Activated T-helper 1 cell treated with anti-CD3 and anti-CD28 coated beads, Interleukin-2, amount 50 U/mL, for 16 hours (primary cell): ENCODE results near the gene LDB2.

Source experiments
- DNase-seq, 2 donors: peaks; one replicate each; pipeline ENCODE4 v3.0.0-alpha.2; 2020; ENCODE audit warnings: low read depth in 1 of 2, low spot score in 1 of 2

LDB2 gene

GRCh38 chr4:16725252-16725651 lies 173.2 kb downstream of the LDB2 start:
- DNase-seq, result no peak

DNA sequence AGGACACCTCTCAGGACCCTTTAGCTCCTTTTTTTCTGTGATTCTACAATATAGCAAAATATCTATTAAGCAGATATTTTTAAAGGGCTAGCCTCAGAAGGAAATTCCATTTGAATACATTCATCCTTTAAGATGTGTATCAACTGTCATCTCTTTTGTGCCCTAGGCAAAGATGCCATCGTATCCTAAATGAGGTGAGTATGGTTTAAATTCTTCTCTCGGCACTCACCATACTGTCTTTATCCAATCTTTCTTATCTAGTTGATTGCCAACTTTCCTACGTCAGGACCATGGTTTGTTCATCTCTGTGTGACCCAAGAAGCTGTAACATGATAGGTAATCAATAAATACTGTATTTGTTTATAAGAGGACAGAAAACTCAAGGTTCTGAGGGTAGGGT lies 176.0 kb downstream of the LDB2 start:
- no peak for DNase-seq

- DNase-seq, result no peak
These were observed 176.7 kb downstream of the LDB2 start for GRCh38 chr4:16721613-16722291.

GRCh38 chr4:16720761-16721160 lies 177.7 kb downstream of the LDB2 start:
- no peak for DNase-seq

DNA sequence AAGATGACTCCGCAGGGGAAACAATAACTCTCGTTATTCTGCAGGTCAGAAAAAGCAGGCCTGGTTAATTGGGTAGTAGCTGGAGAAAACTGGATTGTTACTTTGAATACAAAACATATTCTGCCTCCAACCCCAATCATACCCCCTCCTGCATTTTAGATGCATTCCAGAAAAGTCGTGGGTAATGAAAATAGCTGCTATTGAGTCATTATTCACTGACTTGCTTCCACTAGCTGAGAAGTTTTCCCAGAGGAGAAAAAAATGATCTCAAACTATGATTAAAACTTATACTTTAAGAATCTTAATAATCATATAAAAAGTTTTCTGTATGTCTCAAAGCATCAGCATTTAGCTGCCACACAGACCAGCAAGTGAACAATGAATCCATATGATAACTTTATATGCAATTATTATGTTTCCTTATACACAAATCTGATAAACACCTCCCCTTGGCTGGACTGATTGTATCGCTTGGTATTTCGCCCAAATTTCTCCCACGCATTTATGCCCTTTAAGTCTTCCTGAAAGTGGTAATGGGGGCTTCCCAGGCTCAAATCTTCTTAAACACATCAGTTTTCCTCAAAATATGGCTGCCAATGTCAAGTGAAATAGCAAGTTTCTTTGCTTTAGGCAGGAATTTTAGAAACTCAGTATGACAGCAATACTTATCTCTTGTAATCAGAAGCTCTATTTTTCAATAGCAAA lies 181.0 kb downstream of the LDB2 start:
- no peak for DNase-seq

- DNase-seq, result no peak
These were observed 183.0 kb downstream of the LDB2 start for GRCh38 chr4:16715482-16715881.

GRCh38 chr4:16714191-16714590 lies 184.3 kb downstream of the LDB2 start:
- DNase-seq, result no peak

- no peak for DNase-seq
These were observed 184.7 kb downstream of the LDB2 start for GRCh38 chr4:16713696-16714095.

DNA sequence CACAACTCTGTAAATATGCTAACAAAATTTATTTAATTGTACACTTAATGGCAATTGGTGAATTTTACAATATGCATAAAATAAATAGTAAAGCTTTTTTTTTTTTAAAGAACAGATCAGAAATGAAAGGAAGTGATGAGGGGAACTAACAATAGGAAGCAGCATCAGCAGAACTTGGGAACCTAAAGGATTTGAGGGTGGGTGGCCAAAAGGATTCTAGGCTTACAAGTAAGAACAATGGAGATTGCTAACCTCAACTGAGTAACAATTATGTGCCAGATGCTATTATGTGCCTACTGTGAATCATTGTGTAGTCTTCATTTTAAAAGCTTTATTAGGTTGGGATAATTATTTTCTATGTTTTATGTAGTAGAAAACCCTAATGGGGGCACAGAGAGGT lies 185.2 kb downstream of the LDB2 start:
- no peak for DNase-seq

- DNase-seq, result no peak
These were observed 188.2 kb downstream of the LDB2 start for GRCh38 chr4:16710198-16710597.

- no peak for DNase-seq
These were observed 190.6 kb downstream of the LDB2 start for GRCh38 chr4:16707874-16708273.

DNA sequence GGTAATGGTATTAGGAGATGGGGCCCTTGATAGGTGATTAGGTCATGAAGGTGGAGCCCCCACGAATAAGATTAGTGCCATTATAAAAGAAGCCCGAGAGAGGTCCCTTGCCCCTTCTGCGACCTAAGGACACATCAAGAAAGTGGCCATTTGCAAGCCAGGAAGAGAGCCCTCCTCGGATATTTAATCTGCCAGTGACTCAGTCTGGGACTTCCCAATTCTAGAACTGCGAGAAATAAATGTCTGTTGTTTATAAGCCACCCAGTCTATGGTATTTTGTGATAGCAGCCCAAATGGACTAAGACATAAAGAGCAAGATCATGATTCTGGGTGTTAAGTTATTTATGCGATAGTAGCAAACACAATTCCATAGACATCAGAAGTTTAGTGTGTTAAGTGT lies 192.2 kb downstream of the LDB2 start:
- no peak for DNase-seq

GRCh38 chr4:16705341-16705740 lies 193.1 kb downstream of the LDB2 start:
- DNase-seq, result no peak

DNA sequence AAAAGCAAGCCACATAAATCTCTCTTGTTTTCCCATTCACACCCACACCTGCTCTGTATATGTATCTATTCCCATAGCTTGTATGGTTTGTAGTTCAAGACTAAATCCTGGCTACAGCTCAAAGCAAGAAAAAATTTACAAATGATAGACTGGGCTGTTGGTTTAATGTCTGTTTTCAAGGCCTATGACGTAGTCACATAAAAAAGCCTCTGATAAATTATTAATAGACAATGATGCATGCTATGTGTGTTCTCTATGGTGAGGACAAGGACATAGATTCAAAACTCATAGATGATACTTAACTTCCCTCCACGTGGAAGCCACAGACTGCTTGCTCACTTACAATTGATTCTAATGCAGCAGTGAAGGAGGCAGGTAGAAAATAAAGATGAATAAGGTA lies 194.0 kb downstream of the LDB2 start:
- no peak for DNase-seq

- no peak for DNase-seq
These were observed 202.5 kb downstream of the LDB2 start for GRCh38 chr4:16695896-16696295.

DNA sequence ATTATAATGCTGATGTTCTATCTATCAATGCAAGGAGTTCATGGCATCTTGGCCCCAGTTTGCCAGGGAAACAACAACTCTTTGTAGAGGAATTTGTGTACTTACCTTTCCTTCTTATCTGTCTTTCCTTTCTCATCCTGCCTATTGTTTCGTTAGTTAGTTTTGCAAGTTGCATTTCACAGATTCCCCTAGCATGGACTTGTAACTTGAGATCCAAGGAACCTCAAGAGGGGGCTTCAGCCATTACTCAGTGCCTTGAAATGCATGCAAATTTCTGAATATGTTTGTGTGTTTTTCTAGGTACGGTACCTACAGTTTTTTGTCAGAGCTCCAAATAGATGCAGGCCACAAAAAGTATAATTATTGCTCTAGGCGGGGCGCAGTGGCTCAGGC lies 203.6 kb downstream of the LDB2 start:
- no peak for DNase-seq

GRCh38 chr4:16694173-16694883 lies 204.1 kb downstream of the LDB2 start:
- DNase-seq, result no peak

DNA sequence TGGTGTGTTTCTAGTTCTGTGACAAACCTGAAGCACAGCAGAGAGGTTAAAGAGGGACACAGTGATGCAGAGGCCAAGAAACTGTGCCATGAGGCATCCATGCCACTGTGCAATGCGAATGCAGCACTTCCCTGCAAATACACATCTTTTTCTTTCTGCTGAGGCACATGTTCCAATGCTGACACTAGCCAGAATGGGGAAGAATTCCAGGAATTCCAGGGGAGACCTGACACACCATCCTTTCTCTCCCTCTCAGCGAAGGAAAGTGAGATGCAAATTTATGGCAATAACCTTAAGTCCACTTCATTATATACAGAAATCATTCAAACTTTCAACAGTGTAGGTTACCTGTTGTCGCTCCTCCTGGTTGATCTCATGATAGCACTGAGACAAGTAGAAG lies 204.8 kb downstream of the LDB2 start:
- no peak for DNase-seq

DNA sequence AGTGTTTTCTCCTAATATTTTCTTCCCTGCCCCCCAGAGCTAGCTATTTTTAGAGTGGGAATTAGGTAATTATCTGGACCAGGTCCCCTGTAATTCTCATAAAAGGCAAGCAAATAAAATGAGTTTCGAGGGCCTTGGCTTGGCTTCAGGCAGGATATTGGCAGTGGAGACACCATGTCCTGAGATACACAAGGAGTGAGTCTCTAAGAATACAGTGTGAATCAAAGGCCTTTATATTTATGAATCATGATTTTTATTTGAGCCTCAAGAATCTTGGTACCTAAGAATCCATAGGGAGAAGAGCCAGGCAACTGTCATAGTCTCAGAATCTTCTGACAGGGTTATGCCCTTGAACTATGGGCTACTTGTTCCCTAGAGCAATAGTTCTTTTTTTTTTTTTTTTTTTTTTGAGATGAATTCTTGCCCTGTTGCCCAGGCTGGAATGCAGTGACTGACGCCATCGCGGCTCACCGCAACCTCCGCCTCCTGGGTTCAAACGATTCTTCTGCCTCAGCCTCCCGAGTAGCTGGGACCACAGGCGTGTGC lies 205.4 kb downstream of the LDB2 start:
- no peak for DNase-seq

DNA sequence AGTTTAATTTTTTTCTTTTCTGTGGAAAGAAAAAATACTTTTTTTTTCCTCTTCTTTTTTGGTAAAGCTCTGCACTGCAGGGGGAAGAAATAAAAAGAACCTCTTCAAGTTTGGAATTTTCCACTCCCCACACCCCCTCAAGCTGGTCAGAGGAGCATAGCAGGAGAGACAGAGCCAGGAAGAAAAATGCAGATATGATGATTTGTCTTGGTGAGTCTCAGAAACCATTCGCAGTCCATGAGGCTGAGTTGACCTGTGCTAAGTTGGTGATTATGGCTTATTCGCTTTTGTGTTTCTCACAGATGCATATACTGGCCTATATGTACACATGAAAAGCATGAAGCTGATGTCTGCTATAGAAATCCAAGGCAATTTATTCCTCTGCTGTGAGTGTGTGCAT lies 205.9 kb downstream of the LDB2 start:
- no peak for DNase-seq

DNA sequence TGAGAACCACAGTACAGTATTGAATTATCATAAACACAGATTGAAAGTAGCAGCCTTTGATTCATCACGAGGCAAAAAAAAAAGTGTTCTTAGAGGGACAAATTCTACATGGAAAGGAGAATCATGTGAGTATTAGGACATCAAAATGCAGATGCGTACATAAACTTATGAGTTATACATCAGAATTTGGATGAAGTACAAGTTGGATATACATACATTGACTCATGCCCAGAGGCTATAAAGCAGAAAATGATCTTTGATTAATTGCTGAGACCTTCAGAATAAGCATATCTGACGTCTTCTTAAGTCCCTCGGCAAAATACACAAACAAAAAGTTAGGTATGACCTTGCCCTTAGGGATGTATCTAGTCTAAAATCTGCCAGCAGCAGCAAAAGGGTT lies 206.4 kb downstream of the LDB2 start:
- no peak for DNase-seq

GRCh38 chr4:16691450-16691849 lies 207.0 kb downstream of the LDB2 start:
- DNase-seq, result no peak
